Fibroblast of pulmonary artery (primary cell): ENCODE results near the gene ARHGAP40.

Experiments used
- DNase-seq: peaks from one replicate; pipeline ENCODE4 v3.0.0-alpha.2; 2010; ENCODE audit warnings: low read depth
- H3K4me3 ChIP-seq: replicated peaks from 2 replicates; pipeline ENCODE4 v1.5.1; 2011; ENCODE audit warnings: low read depth, mild to moderate bottlenecking, control low read depth, low read length, moderate library complexity
- CTCF ChIP-seq: IDR thresholded peaks from 2 replicates; pipeline ENCODE4 v1.5.1; 2011; ENCODE audit warnings: mild to moderate bottlenecking, control low read depth, low read length, inconsistent platforms; ENCODE audit errors: missing control alignments

ARHGAP40 gene

GRCh38 chr20:38644588-38645260 lies 43.1 kb downstream of the ARHGAP40 start:
- no peak for DNase-seq
- TF ChIP-seq CTCF, result no peak
- no peak overlapping the region for H3K4me3 ChIP-seq

- DNase-seq, result no peak
- H3K4me3 ChIP-seq, result no peak overlapping the region
- TF ChIP-seq CTCF, result no peak
Measured at GRCh38 chr20:38645351-38645750, 43.7 kb downstream of the ARHGAP40 start.

- TF ChIP-seq CTCF, result peak; percentile 79
- H3K4me3 ChIP-seq, result peak overlapping the region; percentile 29
- peak; percentile 69 for DNase-seq
Measured at GRCh38 chr20:38645980-38646858, 44.6 kb downstream of the ARHGAP40 start.

- peak; percentile 59 for TF ChIP-seq CTCF
- H3K4me3 ChIP-seq, result no peak overlapping the region
- DNase-seq, result peak; percentile 48
Measured at GRCh38 chr20:38649275-38649891, 47.8 kb downstream of the ARHGAP40 start.

- no peak overlapping the region for H3K4me3 ChIP-seq
- no peak for DNase-seq
- no peak for TF ChIP-seq CTCF
Measured at GRCh38 chr20:38650010-38650409, 48.4 kb downstream of the ARHGAP40 start.

GRCh38 chr20:38651154-38651553 lies 49.5 kb downstream of the ARHGAP40 start:
- H3K4me3 ChIP-seq, result no peak overlapping the region
- DNase-seq, result no peak
- TF ChIP-seq CTCF, result no peak
